Sigmoid colon (tissue), 7 donors: Measurements from ENCODE around the gene BNIP5. TPM values are rescaled to one million over a fixed set of nuclear protein-coding genes. Genes with fewer than 3 reads are reported as not detected.

Source experiments
- DNase-seq: peaks from one replicate; pipeline ENCODE4 v3.0.0-alpha.2; 2019
- H3K27ac ChIP-seq, 4 donors: fragments of 200-600 bp; sonication (generic); one replicate each; pipeline ENCODE4 v1.5.1; 2016 to 2019; ENCODE audit warnings: mild to moderate bottlenecking in 1 of 4
- H3K27me3 ChIP-seq, 3 donors: fragments of 200-600 bp; sonication (generic); one replicate each; pipeline ENCODE4 v1.5.1; 2019; ENCODE audit warnings: mild to moderate bottlenecking in 1 of 3
- H3K36me3 ChIP-seq, 4 donors: fragments of 200-600 bp; sonication (generic); one replicate each; pipeline ENCODE4 v1.5.1; 2016 to 2019
- H3K4me1 ChIP-seq, 4 donors: fragments of 200-600 bp; sonication (generic); one replicate each; pipeline ENCODE4 v1.5.1; 2017 to 2019
- H3K4me3 ChIP-seq, 4 donors: fragments of 200-600 bp; sonication (generic); one replicate each; pipeline ENCODE4 v1.5.1; 2017 to 2019; ENCODE audit warnings: mild to moderate bottlenecking in 2 of 4, moderate library complexity in 1 of 4
- H3K9me3 ChIP-seq, 4 donors: fragments of 200-600 bp in 3 of 4; sonication (generic) in 3 of 4; one replicate each; pipeline versions ENCODE4 v1.5.1 to v1.6.1; 2013 to 2019
- CTCF ChIP-seq, 4 experiments: fragments of 450-650 bp in 3 of 4; fragments of 200-600 bp in 1 of 4; IDR thresholded peaks; one replicate each; pipeline ENCODE4 v1.5.1; 2016 to 2019; ENCODE audit warnings: antibody characterized with exemption in 4 of 4, mild to moderate bottlenecking in 3 of 4, moderate library complexity in 2 of 4
- EP300 ChIP-seq, 4 donors: sonication (generic); formaldehyde crosslinking; IDR thresholded peaks; one replicate each; pipeline ENCODE4 v1.6.1; 2017; ENCODE audit warnings: antibody characterized with exemption in 4 of 4
- POLR2A ChIP-seq, 2 donors: fragments of 450-650 bp; IDR thresholded peaks; one replicate each; pipeline ENCODE4 v1.6.1; 2016; ENCODE audit warnings: antibody characterized with exemption in 2 of 2, mild to moderate bottlenecking in 2 of 2, moderate library complexity in 2 of 2
- POLR2AphosphoS5 ChIP-seq, 4 donors: sonication (generic); formaldehyde crosslinking; IDR thresholded peaks; one replicate each; pipeline ENCODE4 v1.6.1; 2017; ENCODE audit warnings: antibody characterized with exemption in 4 of 4
- WGBS, 2 donors: extraction: QIAGEN DNeasy Blood & Tissue Kit; methylation state at CpG; one replicate each; pipeline ENCODE4 v1.1.7; 2013; 5-methylcytosine and 5-hydroxymethylcytosine counted together
- intact Hi-C: fragments of 100-400 bp; cut with DNase I; formaldehyde crosslinking; loops from one replicate; pipeline ENCODE4 v1.15.1; 2023
- polyA plus RNA-seq, 3 donors: library from polyadenylated mRNA; stranded (reverse); fragments of 200-250 nt; gene quantifications; one replicate each; pipeline ENCODE4 v1.2.3, GENCODE V29; 2013
- total RNA-seq, 4 donors: library from RNA; depleted of rRNA; stranded (reverse); fragments of >200 nt; gene quantifications; one replicate each; pipeline ENCODE4 v1.1.0, GENCODE V29; 2016
- donor health status: healthy with polysubstance abuse.
- donor health status: Bipolar disorder and iron deficiency.
- donor health status: healthy.

Gene BNIP5
- total and polyA plus RNA-seq, 7 donors: 5.5 to 9.0 (median 8.6) TPM; not detected in 4

GRCh38 chr6:36273067-36273466 is 63.6 kb downstream of the BNIP5 start:
- no peak overlapping the region for H3K4me3 ChIP-seq
- TF ChIP-seq CTCF (IDR thresholded peaks at IDR 0.05) (no peak), POLR2A (IDR thresholded peaks at IDR 0.05) (no peak), POLR2AphosphoS5 (IDR thresholded peaks at IDR 0.05) (no peak), EP300 (IDR thresholded peaks at IDR 0.05) (no peak)
- peaks cover 0 to 18% (median 7%) of the 10 kb centered on the region in 3 donors for H3K27me3 ChIP-seq
- no peaks in the 10 kb centered on the region for H3K36me3 ChIP-seq
- H3K4me1 ChIP-seq: no peaks in the 10 kb centered on the region
- no peak overlapping the region for H3K27ac ChIP-seq
- WGBS, 2 donors: 95 to 96% methylated on average over 5 of the region's 5 CpGs
- no peaks in the 10 kb centered on the region for H3K9me3 ChIP-seq
- DNase-seq: no peak
- intact Hi-C loops: no loop called here

GRCh38 chr6:36272234-36272633 is 64.5 kb downstream of the BNIP5 start:
- 87 to 91% methylated on average over 8 of the region's 8 CpGs for WGBS, 2 donors
- DNase-seq: no peak
- TF ChIP-seq CTCF (IDR thresholded peaks at IDR 0.05) (no peak), POLR2AphosphoS5 (IDR thresholded peaks at IDR 0.05) (no peak)

DNA sequence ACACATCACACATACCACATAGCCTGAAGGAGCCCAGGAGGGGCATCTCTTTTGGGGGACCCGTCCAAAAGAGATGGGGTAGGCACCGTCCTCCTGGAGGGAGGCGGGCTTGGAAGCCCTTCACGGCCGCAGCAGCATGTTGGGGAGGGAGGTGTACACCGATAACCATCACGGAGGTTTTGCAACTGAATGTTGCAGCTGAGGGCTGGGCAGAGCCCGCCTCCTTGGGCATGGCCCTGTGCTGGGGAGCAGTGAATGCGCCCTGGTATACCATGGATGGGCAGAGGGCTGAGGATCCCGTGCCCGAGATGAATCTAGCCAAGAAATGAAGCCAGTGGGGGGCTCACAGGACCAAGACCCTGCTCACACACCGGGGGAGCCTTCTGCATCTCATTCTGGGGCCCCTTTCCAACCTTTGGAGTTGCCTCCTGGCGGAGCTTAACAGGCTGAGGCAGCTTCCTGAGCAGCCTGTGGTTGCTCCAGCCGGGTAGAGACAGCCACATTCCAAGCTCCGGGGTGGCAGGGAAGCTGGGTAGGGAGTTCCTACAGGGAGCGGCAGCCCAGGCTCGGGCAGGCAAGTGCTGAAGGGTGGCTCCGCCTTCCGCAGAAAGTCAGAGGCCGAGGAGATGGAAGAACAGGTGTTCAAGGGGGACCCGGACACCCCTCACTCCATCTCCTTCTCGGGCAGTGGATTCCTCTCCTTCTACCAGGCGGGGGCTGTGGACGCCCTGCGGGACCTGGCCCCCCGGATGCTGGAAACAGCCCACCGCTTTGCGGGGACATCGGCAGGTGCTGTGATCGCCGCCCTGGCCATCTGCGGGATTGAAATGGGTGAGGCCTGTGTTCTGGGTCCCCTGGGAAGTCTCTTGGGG is 66.6 kb downstream of the BNIP5 start, which contains the start of gene PNPLA1:
Gene PNPLA1, plus strand, starts transcription at position 227 of the 872 bp plus-strand sequence. Its CDS starts 400 bp downstream, at position 627.
- Histone ChIP-seq H3K27ac (no peak within 1 kb of the TSS), H3K4me1 (no peaks in the 10 kb centered on the region), H3K4me3 (no peak within 1 kb of the TSS), H3K9me3 (peaks cover 0 to 6% (median 6%) of the 10 kb centered on the region in 4 donors), H3K36me3 (no peaks in the 10 kb centered on the region), H3K27me3 (peaks cover 0 to 18% (median 7%) of the 10 kb centered on the region in 3 donors)
- 81 to 83% methylated on average over 32 of the region's 32 CpGs for WGBS, 2 donors
- DNase-seq: no peak
- TF ChIP-seq EP300 (IDR thresholded peaks at IDR 0.05) (no peak), POLR2AphosphoS5 (IDR thresholded peaks at IDR 0.05) (no peak), CTCF (IDR thresholded peaks at IDR 0.05) (no peak), POLR2A (IDR thresholded peaks at IDR 0.05) (no peak)
- intact Hi-C loops: no loop called here

More at GRCh38 chr6:36272234-36272633, 64.5 kb downstream of the BNIP5 start:
- H3K4me3 ChIP-seq: no peak overlapping the region
- no peaks in the 10 kb centered on the region for H3K36me3 ChIP-seq
- no peak overlapping the region for H3K27ac ChIP-seq
- intact Hi-C loops: no loop called here
- no peaks in the 10 kb centered on the region for H3K4me1 ChIP-seq
- H3K27me3 ChIP-seq: peaks cover 0 to 18% (median 7%) of the 10 kb centered on the region in 3 donors
- no peaks in the 10 kb centered on the region for H3K9me3 ChIP-seq

DNA sequence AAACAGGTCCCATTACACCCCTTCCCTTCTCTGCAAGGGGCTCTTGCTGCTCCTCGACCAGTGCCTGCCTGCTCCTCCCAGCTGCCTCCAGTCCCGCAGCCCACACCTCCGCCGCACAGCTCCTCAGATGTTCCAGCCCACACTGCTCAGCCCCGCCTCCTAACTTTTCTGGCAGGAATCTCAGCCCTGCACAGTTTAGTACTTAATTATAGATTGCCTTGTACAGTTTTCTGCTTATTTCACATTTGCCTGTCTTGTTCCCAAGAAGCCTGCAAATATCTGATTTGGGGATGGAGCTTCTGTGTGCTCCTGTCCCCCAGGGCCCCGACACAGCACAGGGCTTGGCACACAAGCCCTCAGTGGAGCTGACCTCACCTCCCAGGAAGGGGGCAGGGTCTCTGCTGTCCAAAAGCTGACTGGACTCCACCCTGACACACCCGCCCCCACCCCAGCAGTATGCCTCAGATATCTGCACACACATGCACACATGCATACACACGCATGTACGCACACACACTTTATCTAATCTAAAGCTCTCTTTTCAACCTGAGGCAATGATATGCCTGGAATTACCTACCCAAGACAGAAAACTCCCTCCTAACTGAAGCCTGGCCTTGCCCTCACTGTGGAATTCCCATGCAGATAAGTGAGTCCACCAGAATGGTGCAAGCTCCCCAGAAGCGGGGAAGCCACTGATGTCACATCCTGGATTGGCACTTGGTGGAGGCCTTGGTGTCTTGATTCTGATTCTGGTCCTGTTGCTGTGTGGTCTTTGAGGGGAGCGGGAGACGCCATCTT is 68.0 kb downstream of the BNIP5 start:
- 41 to 71% methylated on average over 12 of the region's 12 CpGs for WGBS, 2 donors
- no peak for DNase-seq
- no peaks in the 10 kb centered on the region for H3K4me1 ChIP-seq
- H3K36me3 ChIP-seq: no peaks in the 10 kb centered on the region
- TF ChIP-seq POLR2AphosphoS5 (IDR thresholded peaks at IDR 0.05) (no peak), EP300 (IDR thresholded peaks at IDR 0.05) (no peak), POLR2A (IDR thresholded peaks at IDR 0.05) (no peak), CTCF (IDR thresholded peaks at IDR 0.05) (no peak)
- peaks cover 0 to 6% (median 6%) of the 10 kb centered on the region in 4 donors for H3K9me3 ChIP-seq
- H3K27ac ChIP-seq: no peak overlapping the region
- intact Hi-C loops: no loop called here
- H3K27me3 ChIP-seq: peaks cover 0 to 18% (median 7%) of the 10 kb centered on the region in 3 donors
- no peak overlapping the region for H3K4me3 ChIP-seq
